IgD-negative memory B cell (primary cell): ENCODE data around the gene SLC9A9. TPM values are rescaled to one million over a fixed set of nuclear protein-coding genes. Genes with fewer than 3 reads are reported as not detected.

Source experiments
- H3K27ac Mint-ChIP-seq, 3 donors: one replicate each; pipeline ENCODE4 v1.8.0; 2020 to 2022; ENCODE audit warnings: mild to moderate bottlenecking in 3 of 3, mixed read lengths in 3 of 3, moderate library complexity in 1 of 3
- H3K27me3 Mint-ChIP-seq: one replicate; pipeline ENCODE4 v1.8.0; 2021; ENCODE audit warnings: mixed read lengths
- H3K36me3 Mint-ChIP-seq: one replicate; pipeline ENCODE4 v1.8.0; 2020; ENCODE audit warnings: mild to moderate bottlenecking, mixed read lengths
- H3K4me1 Mint-ChIP-seq, 3 donors: one replicate each; pipeline ENCODE4 v1.8.0; 2020 to 2022; ENCODE audit warnings: mixed read lengths in 3 of 3, mild to moderate bottlenecking in 1 of 3
- H3K4me3 Mint-ChIP-seq, 4 donors: one replicate each; pipeline ENCODE4 v1.8.0; 2020 to 2022; ENCODE audit warnings: mild to moderate bottlenecking in 4 of 4, mixed read lengths in 4 of 4, moderate library complexity in 3 of 4
- H3K9me3 Mint-ChIP-seq, 3 donors: one replicate each; pipeline ENCODE4 v1.8.0; 2020 to 2021; ENCODE audit warnings: mixed read lengths in 3 of 3, mild to moderate bottlenecking in 1 of 3
- polyA plus RNA-seq: library from polyadenylated mRNA; unstranded; fragments of 300-500 nt; fragmentation: Illumina TruSeq; gene quantifications from one replicate; pipeline ENCODE4 v1.2.3, GENCODE V29; 2021

SLC9A9 gene
- polyA plus RNA-seq, 1 donor from 2014 or later: 9.1 TPM

GRCh38 chr3:143396790-143397189, 451.5 kb downstream of the SLC9A9 start:
- H3K4me1 Mint-ChIP-seq: no peaks in the 10 kb centered on the region

DNA sequence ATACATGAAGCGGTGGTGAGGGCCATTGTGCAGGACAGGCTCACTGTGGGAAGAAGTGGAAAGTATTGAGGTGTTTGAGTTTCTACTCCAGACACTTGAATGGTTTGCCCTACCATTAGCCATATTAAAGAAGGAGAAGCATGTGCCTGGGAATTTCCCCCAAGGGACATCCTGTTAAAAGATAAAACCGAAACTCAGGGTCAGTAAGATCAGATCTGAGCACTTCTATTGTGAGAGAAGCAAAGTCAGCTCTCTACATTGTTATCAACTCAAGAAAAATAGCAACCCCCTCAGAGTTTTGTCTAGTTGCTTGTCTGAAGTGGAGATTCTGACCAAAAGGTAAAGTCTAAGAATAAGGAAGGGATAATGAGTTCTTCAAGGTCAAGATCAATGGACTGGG, 458.9 kb downstream of the SLC9A9 start:
- Mint-ChIP-seq H3K27ac (no peak overlapping the region), H3K4me1 (peaks cover 0 to 2% (median 0%) of the 10 kb centered on the region in 3 donors), H3K27me3 (no peaks in the 10 kb centered on the region), H3K36me3 (peaks cover 8% of the 10 kb centered on the region), H3K4me3 (no peak overlapping the region), H3K9me3 (peaks cover 0 to 4% (median 2%) of the 10 kb centered on the region in 3 donors)

More at GRCh38 chr3:143396790-143397189, 451.5 kb downstream of the SLC9A9 start:
- Mint-ChIP-seq H3K27ac (no peak overlapping the region), H3K27me3 (no peaks in the 10 kb centered on the region), H3K9me3 (peaks cover 0 to 7% (median 2%) of the 10 kb centered on the region in 3 donors), H3K4me3 (peak overlapping the region in 1 of 4 donors; percentile 73), H3K36me3 (peaks cover 6% of the 10 kb centered on the region)

DNA sequence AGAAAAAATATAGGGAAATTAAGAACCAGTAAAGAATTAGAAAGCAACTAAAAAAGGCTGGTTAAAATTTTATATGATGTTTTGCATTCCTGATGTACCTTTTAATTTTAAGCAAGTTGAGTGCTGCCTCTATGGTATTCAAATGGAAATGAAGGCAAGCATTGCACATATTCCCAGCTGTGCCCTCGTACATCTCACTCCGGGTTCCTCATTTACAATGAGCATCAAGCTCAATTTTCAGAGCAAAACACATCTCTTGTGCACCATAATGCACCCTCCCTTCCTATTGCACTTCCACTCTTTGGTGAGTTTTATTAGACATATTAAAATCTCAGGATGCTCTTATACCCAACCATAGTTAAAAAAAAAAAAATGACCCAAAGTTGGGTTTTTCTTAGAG, 460.8 kb downstream of the SLC9A9 start:
- Mint-ChIP-seq H3K9me3 (no peaks in the 10 kb centered on the region), H3K27ac (peak overlapping the region in 1 of 3 donors; percentile 72), H3K4me1 (peaks cover 0 to 2% (median 0%) of the 10 kb centered on the region in 3 donors), H3K4me3 (no peak overlapping the region), H3K27me3 (no peaks in the 10 kb centered on the region), H3K36me3 (peaks cover 2% of the 10 kb centered on the region)

GRCh38 chr3:143384076-143384475, 464.2 kb downstream of the SLC9A9 start:
- Mint-ChIP-seq H3K4me3 (no peak overlapping the region), H3K27me3 (no peaks in the 10 kb centered on the region), H3K27ac (no peak overlapping the region), H3K36me3 (peaks cover 2% of the 10 kb centered on the region), H3K4me1 (no peaks in the 10 kb centered on the region), H3K9me3 (peaks cover 0 to 4% (median 2%) of the 10 kb centered on the region in 3 donors)

- no peak overlapping the region for H3K4me3 Mint-ChIP-seq
- H3K27ac Mint-ChIP-seq: no peak overlapping the region
These were observed 464.8 kb downstream of the SLC9A9 start for GRCh38 chr3:143383421-143383820.

GRCh38 chr3:143382816-143383215, 465.5 kb downstream of the SLC9A9 start:
- Mint-ChIP-seq H3K27ac (no peak overlapping the region), H3K27me3 (no peaks in the 10 kb centered on the region), H3K9me3 (peaks cover 0 to 4% (median 2%) of the 10 kb centered on the region in 3 donors), H3K4me3 (no peak overlapping the region), H3K36me3 (peaks cover 2% of the 10 kb centered on the region), H3K4me1 (no peaks in the 10 kb centered on the region)

More at GRCh38 chr3:143383421-143383820, 464.8 kb downstream of the SLC9A9 start:
- Mint-ChIP-seq H3K4me1 (no peaks in the 10 kb centered on the region), H3K9me3 (peaks cover 0 to 4% (median 2%) of the 10 kb centered on the region in 3 donors), H3K27me3 (no peaks in the 10 kb centered on the region), H3K36me3 (peaks cover 2% of the 10 kb centered on the region)

GRCh38 chr3:143380449-143380848, 467.8 kb downstream of the SLC9A9 start:
- Mint-ChIP-seq H3K4me3 (no peak overlapping the region), H3K36me3 (peaks cover 4% of the 10 kb centered on the region), H3K4me1 (no peaks in the 10 kb centered on the region), H3K9me3 (peaks cover 0 to 4% (median 2%) of the 10 kb centered on the region in 3 donors), H3K27me3 (no peaks in the 10 kb centered on the region), H3K27ac (no peak overlapping the region)

- H3K36me3 Mint-ChIP-seq: peaks cover 4% of the 10 kb centered on the region
- H3K4me1 Mint-ChIP-seq: no peaks in the 10 kb centered on the region
- H3K9me3 Mint-ChIP-seq: no peaks in the 10 kb centered on the region
- H3K4me3 Mint-ChIP-seq: no peak overlapping the region
- H3K27me3 Mint-ChIP-seq: no peaks in the 10 kb centered on the region
- H3K27ac Mint-ChIP-seq: no peak overlapping the region
These were observed 472.6 kb downstream of the SLC9A9 start for GRCh38 chr3:143375698-143376097.

- H3K9me3 Mint-ChIP-seq: no peaks in the 10 kb centered on the region
- H3K27me3 Mint-ChIP-seq: no peaks in the 10 kb centered on the region
- peaks cover 4% of the 10 kb centered on the region for H3K36me3 Mint-ChIP-seq
- H3K4me3 Mint-ChIP-seq: no peak overlapping the region
- H3K4me1 Mint-ChIP-seq: peaks cover 0 to 15% (median 1%) of the 10 kb centered on the region in 3 donors
- no peak overlapping the region for H3K27ac Mint-ChIP-seq
These were observed 481.1 kb downstream of the SLC9A9 start for GRCh38 chr3:143367171-143367570.

- H3K9me3 Mint-ChIP-seq: no peaks in the 10 kb centered on the region
- peaks cover 0 to 15% (median 1%) of the 10 kb centered on the region in 3 donors for H3K4me1 Mint-ChIP-seq
- no peak overlapping the region for H3K27ac Mint-ChIP-seq
- no peaks in the 10 kb centered on the region for H3K27me3 Mint-ChIP-seq
- no peak overlapping the region for H3K4me3 Mint-ChIP-seq
- peaks cover 4% of the 10 kb centered on the region for H3K36me3 Mint-ChIP-seq
These were observed 481.6 kb downstream of the SLC9A9 start for GRCh38 chr3:143366672-143367071.

- no peak overlapping the region for H3K27ac Mint-ChIP-seq
- no peaks in the 10 kb centered on the region for H3K9me3 Mint-ChIP-seq
- no peaks in the 10 kb centered on the region for H3K27me3 Mint-ChIP-seq
- peaks cover 0 to 15% (median 1%) of the 10 kb centered on the region in 3 donors for H3K4me1 Mint-ChIP-seq
- peaks cover 8% of the 10 kb centered on the region for H3K36me3 Mint-ChIP-seq
- H3K4me3 Mint-ChIP-seq: no peak overlapping the region
These were observed 484.3 kb downstream of the SLC9A9 start for GRCh38 chr3:143363949-143364348.

DNA sequence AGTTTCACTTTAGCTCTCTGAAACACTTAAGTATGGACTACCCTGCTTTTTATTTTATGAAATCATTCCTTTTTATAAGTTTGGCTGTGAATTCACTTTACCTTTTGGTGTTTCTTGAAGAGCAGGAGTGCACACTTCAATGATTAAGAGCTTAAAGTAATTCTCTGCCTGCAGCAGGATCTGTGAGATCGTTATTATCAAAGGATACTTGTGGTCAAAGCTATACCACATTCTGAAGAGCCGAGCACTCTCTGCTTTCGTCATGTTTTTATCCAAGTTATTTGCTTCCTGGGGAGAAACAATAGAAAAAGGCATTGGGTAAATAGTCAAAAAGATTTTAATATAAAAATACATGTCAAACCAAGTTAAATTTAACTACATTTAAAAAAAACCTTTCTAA, 485.0 kb downstream of the SLC9A9 start:
- Mint-ChIP-seq H3K27me3 (no peaks in the 10 kb centered on the region), H3K4me1 (peaks cover 1 to 15% (median 1%) of the 10 kb centered on the region in 3 donors), H3K36me3 (peaks cover 9% of the 10 kb centered on the region), H3K9me3 (no peaks in the 10 kb centered on the region), H3K27ac (no peak overlapping the region), H3K4me3 (no peak overlapping the region)

GRCh38 chr3:143362115-143362991, 485.9 kb downstream of the SLC9A9 start:
- Mint-ChIP-seq H3K9me3 (no peaks in the 10 kb centered on the region), H3K36me3 (peaks cover 9% of the 10 kb centered on the region), H3K4me1 (peaks cover 1 to 15% (median 1%) of the 10 kb centered on the region in 3 donors), H3K27me3 (no peaks in the 10 kb centered on the region), H3K4me3 (no peak overlapping the region), H3K27ac (no peak overlapping the region)

GRCh38 chr3:143361589-143361988, 486.7 kb downstream of the SLC9A9 start:
- no peak overlapping the region for H3K27ac Mint-ChIP-seq
- no peak overlapping the region for H3K4me3 Mint-ChIP-seq
- H3K36me3 Mint-ChIP-seq: peaks cover 11% of the 10 kb centered on the region
- peaks cover 1 to 15% (median 1%) of the 10 kb centered on the region in 3 donors for H3K4me1 Mint-ChIP-seq
- no peaks in the 10 kb centered on the region for H3K9me3 Mint-ChIP-seq
- no peaks in the 10 kb centered on the region for H3K27me3 Mint-ChIP-seq

- Mint-ChIP-seq H3K36me3 (peaks cover 11% of the 10 kb centered on the region), H3K9me3 (no peaks in the 10 kb centered on the region), H3K4me1 (peaks cover 1 to 15% (median 1%) of the 10 kb centered on the region in 3 donors), H3K4me3 (no peak overlapping the region), H3K27me3 (no peaks in the 10 kb centered on the region), H3K27ac (no peak overlapping the region)
These were observed 488.0 kb downstream of the SLC9A9 start for GRCh38 chr3:143360244-143360643.
